ENCODE results near the gene MAP2K2. TPM values are rescaled to one million over a fixed set of nuclear protein-coding genes. Genes with fewer than 3 reads are reported as not detected.
A peak's percentile ranks its signal among the peaks of the same experiment; 100 is the strongest.

The MAP2K2 gene
- polyA plus RNA-seq (2012; ENCODE audit: insufficient read length, low read depth): 462 TPM

GRCh38 chr19:4123615-4124568 lies at the start of gene MAP2K2:
TSS of gene MAP2K2 (minus strand) at chr19:4124122. CDS start at chr19:4123875, 247 bp downstream.
- TF ChIP-seq REST (IDR thresholded peaks at IDR 0.05; ENCODE audit: insufficient read depth in 1 of 2, low read depth in 2 of 2, low read length in 2 of 2) (0 out of 4 replicates have a peak, but pooled peaks have one; percentile 15 to 41), TAF1 (IDR thresholded peaks at IDR 0.05; ENCODE audit: borderline replicate concordance, insufficient read depth, low read length) (peak; percentile 83; the same call in 1 of the 2 replicates), FOXP2 (optimal IDR thresholded peaks at IDR 0.05; ENCODE audit: borderline replicate concordance, extremely low read depth, extremely low read length, insufficient read depth) (peak; percentile 65), SIN3A (IDR thresholded peaks at IDR 0.05; ENCODE audit: borderline replicate concordance, insufficient read depth, low read length) (peak; percentile 87; the same call in 1 of the 2 replicates), POLR2AphosphoS5 (IDR thresholded peaks at IDR 0.05; ENCODE audit: low read depth, low read length) (peak; percentile 94)

GRCh38 chr19:4172861-4173473 lies 49.0 kb upstream of the MAP2K2 start:
- TF ChIP-seq TAF1 (IDR thresholded peaks at IDR 0.05; ENCODE audit: borderline replicate concordance, insufficient read depth, low read length): no peak
- TF ChIP-seq REST (IDR thresholded peaks at IDR 0.05; ENCODE audit: insufficient read depth in 1 of 2, low read depth in 2 of 2, low read length in 2 of 2): peak; percentile 97
- peak; percentile 36 for TF ChIP-seq FOXP2 (optimal IDR thresholded peaks at IDR 0.05; ENCODE audit: borderline replicate concordance, extremely low read depth, extremely low read length, insufficient read depth)
- TF ChIP-seq POLR2AphosphoS5 (IDR thresholded peaks at IDR 0.05; ENCODE audit: low read depth, low read length): no peak
- TF ChIP-seq SIN3A (IDR thresholded peaks at IDR 0.05; ENCODE audit: borderline replicate concordance, insufficient read depth, low read length): no peak

- no peak for TF ChIP-seq FOXP2 (optimal IDR thresholded peaks at IDR 0.05; ENCODE audit: borderline replicate concordance, extremely low read depth, extremely low read length, insufficient read depth)
- TF ChIP-seq REST (IDR thresholded peaks at IDR 0.05; ENCODE audit: insufficient read depth in 1 of 2, low read depth in 2 of 2, low read length in 2 of 2): no peak
- no peak for TF ChIP-seq POLR2AphosphoS5 (IDR thresholded peaks at IDR 0.05; ENCODE audit: low read depth, low read length)
These were observed 47.8 kb upstream of the MAP2K2 start for GRCh38 chr19:4171676-4172075.

GRCh38 chr19:4164262-4164661 lies 40.3 kb upstream of the MAP2K2 start:
- TF ChIP-seq POLR2AphosphoS5 (IDR thresholded peaks at IDR 0.05; ENCODE audit: low read depth, low read length) (no peak), FOXP2 (optimal IDR thresholded peaks at IDR 0.05; ENCODE audit: borderline replicate concordance, extremely low read depth, extremely low read length, insufficient read depth) (no peak), SIN3A (IDR thresholded peaks at IDR 0.05; ENCODE audit: borderline replicate concordance, insufficient read depth, low read length) (no peak), TAF1 (IDR thresholded peaks at IDR 0.05; ENCODE audit: borderline replicate concordance, insufficient read depth, low read length) (no peak), REST (IDR thresholded peaks at IDR 0.05; ENCODE audit: insufficient read depth in 1 of 2, low read depth in 2 of 2, low read length in 2 of 2) (no peak)
